EH (cell line): Measurements from ENCODE around the gene TET1.
"Not testable (repeated sequence)": the region's sequence is repeated elsewhere in the genome, so short reads cannot be mapped to it uniquely, and the experiment has no call there.

ENCODE experiments used
- DNase-seq: peaks from one replicate; pipeline ENCODE4 v3.0.0-alpha.2; 2015; ENCODE audit warnings: low read depth

Gene TET1

DNA sequence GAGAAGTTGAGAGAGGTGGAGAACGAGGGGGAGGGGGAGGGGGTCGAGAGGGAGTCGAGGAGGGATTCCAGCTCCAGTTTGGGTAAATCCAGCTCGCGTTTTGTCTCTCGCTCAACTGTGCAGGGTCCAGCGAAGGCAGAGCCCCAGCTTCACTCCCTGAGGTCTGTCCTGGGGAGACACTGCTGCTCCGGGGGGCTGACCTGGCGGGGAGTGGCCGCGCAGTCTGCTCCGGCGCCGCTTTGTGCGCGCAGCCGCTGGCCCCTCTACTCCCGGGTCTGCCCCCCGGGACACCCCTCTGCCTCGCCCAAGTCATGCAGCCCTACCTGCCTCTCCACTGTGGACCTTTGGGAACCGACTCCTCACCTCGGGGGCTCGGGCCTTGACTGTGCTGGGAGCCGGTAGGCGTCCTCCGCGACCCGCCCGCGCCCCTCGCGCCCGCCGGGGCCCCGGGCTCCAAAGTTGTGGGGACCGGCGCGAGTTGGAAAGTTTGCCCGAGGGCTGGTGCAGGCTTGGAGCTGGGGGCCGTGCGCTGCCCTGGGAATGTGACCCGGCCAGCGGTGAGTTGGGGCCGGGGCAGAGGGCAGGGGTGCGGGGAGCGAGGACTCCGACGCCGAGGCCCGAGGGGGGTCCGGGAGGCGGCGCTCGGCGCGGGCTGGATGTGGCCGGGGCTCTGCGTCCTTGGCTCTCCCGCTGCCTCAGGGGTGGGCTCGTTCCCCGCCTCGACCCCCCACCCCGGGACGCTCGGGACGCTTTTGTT is at the start of gene TET1:
TET1 (plus strand) TSS at position 152 of the 757 bp plus-strand sequence. CDS start 12,002 bp downstream, outside the sequence.
- peak; percentile 72 for DNase-seq

- DNase-seq = not testable (repeated sequence)
These were observed 43.9 kb upstream of the TET1 start for GRCh38 chr10:68516216-68516615.

DNA sequence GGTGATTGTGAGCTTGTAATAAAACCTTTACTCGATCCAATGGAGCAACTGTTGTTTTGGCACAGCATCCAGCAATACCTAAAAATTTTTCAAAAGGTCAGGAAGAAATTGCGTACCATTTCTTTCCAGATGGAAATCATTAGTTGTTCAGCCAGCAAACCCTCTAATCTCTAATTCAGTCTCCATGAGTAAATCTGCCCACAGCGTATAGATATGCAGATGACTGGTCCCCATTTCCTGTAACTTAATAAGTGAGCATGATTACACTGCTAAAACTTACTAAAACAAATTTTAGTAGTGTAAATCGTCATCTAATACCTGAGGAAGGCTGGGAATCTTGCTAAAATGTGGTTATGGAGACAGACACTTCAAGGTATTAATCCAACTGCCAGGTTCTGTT is 43.4 kb upstream of the TET1 start:
- peak; percentile 75 for DNase-seq

DNA sequence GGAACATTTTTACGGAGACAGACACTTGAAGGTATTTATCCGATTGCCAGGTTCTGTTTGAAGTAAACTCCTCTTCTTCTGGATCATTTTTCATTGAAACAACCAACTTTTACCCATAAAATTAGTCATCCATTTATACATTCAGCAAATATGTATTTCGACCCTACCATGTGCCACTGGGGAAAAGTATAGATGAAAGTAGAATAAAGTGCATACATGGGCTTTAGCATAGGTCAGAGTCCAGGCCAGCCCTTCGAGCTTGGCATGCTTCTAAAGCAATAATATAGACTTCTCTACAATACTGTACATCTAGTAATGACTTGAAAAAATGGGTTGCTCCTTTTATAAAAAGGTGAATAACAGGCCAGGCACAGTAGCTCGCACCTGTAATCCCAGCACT is 42.9 kb upstream of the TET1 start:
- no peak for DNase-seq

GRCh38 chr10:68518609-68519008 is 41.5 kb upstream of the TET1 start:
- not testable (repeated sequence) for DNase-seq

DNA sequence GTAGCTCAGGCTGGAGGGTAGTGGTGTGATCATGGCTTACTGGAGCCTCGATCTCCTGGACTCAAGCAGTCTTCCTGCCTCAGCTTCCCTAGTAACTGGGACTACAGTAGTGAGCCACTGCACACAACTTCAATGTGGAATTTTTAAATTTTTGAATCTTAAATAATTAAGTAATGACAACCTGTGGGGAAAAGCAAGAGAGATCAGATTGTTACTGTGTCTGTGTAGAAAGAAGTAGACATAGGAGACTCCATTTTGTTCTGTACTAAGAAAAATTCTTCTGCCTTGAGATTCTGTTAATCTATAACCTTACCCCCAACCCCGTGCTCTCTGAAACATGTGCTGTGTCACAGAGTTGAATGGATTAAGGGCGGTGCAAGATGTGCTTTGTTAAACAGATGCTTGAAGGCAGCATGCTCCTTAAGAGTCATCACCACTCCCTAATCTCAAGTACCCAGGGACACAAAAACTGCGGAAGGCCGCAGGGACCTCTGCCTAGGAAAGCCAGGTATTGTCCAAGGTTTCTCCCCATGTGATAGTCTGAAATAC is 34.6 kb upstream of the TET1 start:
- DNase-seq = not testable (repeated sequence)

GRCh38 chr10:68526634-68527307 is 33.4 kb upstream of the TET1 start:
- DNase-seq = no peak

DNA sequence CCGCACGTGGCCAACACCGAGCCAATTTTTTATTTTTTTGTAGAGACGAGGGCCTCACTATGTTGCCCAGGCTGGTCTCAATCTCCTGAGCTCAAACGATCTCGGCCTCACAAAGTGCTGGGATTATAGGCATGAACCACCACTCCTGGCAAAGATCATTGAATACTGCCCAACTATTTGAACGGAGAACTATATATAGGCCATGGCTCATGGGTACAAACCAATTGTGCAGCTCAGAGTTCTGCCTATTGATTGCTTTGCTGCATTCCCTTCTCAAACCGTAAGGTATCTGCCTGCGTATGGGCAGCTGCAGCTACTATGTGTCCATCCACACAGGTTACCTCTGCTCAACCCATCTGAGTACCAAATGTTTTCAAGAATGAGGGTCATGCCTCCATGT is 23.2 kb upstream of the TET1 start:
- no peak for DNase-seq

- no peak for DNase-seq
These were observed 22.3 kb upstream of the TET1 start for GRCh38 chr10:68537796-68538195.

DNA sequence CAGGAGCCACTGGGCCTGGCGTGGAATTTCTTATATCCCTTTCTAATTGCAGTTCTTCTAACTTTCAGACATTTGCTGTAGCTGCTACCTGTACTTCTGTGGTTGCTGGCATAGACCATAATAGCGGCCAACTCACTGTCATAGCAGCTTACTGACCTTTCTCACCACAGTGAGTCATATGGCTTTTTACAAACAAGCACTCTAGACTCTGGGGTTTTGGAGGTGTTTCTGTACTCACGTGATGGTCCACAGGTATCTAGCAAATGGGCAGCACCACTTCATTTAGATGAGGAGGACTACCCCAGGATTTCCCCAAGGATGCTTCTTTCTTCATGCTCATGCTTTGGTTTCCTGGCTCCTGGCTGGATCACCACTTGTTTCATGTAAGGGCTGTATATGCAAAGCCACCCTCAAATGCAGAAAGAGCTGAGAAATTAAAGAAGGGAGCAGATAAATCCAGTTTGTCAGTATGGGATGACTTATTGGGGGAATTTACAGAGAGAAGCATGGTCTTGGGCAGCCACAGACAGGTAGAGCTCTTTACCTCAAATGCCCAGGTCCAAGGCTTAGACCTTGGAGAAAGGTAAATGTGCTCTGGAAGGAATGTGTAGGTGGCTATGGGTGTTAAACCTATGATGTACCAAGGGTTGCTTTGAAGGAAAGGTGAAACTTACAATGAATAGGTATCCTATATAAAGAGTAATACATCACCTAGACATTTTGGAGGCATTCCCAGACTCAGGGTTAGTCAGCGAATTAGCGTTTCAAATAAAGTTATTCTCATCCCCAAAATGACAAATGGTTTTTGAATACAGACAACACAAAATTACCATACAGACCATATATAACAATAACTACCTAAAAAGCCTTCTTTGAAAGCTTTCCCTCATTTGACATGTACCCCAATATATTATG is 16.9 kb upstream of the TET1 start:
- peak; percentile 57 for DNase-seq

- peak; percentile 86 for DNase-seq
These were observed 9.3 kb upstream of the TET1 start for GRCh38 chr10:68550747-68551411.

- peak; percentile 35 for DNase-seq
These were observed 7.0 kb upstream of the TET1 start for GRCh38 chr10:68553138-68553537.

DNA sequence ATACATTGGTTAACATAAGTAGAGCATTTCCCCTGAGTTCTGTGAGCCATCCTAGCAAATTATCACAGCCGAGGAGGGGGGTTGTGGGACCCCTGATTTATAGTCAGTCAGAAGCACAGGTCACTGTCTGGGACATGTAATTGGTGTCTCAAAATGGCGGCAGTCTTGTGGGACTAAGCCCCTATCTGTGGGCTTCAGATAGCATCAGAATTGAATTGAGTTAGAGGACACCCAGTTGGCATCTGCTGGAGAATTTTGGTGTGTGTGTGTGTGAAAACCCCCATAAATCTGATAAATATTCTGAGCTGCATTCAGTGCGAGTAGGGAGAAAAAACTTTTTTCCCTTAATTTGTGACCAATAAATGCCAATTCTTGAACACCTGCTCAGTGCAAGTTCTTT is 6.5 kb upstream of the TET1 start:
- DNase-seq = no peak

DNA sequence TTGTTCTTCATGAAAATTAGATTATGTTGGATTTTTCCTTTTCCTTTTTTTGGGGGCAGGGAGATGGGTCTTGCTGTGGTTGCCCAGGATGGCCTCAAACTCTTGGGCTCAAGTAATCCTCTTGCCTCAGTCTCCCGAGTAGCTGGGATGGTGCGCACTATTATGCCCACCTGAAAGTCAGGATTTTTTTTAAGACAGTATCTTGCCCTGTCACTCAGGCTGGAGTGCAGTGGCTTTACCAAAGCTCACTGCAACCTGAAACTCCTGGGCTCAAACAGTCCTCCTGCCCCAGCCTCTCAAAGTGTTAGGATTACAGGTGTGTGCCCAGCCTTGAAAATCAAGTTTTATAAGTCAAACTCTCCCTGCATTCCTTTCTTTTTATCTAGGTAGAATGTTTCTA is 1.7 kb upstream of the TET1 start:
- no peak for DNase-seq

DNA sequence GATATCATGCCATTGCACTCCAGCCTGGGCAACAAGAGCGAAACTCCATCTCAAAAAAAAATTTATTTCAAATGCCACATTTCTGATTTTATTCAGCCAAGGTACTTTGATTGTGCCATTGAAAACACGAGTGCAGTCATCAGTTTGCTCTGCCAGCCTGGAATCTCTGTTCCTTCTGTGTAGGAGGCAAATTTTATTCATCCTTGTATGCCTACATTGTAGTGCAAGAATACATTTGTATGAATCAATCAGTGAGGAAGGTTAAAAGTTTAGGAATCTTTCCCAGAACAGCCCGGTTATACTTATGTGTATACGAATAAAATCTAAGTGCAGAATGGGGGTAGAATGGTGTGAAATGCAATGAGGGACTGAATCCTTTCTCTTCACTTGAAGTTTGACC is 886 bp upstream of the TET1 start:
- DNase-seq = no peak

GRCh38 chr10:68559841-68560185 is 324 bp upstream of the TET1 start:
- no peak for DNase-seq

DNA sequence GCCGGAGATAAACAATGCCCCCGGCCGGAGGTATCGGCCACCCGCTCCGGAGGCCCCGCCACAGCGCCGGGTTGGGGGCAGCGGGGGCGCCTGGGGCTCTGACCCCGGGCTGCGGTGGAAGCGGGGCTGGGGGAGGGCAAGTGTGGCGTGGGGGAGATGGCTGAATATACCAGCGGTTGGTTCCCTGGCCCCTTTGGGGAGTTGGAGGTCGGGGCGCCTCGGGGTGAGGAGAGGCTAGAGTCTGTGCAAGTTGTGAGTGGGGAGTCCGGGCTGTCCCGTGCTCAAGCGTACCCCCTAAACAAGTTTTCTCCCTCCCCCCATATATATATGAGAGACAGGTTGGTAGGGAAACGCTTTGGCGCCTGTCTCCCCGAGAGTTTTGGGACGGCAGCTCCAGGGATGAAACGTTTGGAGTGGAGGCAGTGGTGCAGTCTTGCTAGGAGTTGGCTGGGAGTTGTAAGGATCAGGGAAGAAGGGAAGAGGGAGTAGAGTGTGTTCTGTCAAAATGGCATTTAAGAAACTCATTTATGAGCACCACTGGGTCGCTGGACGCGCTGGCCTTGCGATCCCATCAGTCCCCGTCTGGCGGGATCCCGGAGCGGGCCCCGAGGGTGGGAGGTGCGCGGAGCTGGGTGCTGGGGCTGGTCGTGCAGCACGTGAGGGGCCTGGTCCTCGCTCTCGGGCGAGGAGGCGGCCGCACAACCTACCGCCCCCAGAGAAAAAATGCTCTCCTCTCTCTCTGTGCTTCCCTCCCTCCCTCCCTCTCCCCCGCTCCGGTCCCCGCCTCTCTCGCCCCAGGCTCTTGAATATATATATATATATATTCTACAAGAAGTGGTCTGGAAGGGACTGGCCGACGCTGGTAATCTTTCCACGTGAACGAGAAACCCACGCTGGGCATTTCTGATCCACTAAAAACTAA is 1.1 kb downstream of the TET1 start:
- DNase-seq = peak; percentile 56

DNA sequence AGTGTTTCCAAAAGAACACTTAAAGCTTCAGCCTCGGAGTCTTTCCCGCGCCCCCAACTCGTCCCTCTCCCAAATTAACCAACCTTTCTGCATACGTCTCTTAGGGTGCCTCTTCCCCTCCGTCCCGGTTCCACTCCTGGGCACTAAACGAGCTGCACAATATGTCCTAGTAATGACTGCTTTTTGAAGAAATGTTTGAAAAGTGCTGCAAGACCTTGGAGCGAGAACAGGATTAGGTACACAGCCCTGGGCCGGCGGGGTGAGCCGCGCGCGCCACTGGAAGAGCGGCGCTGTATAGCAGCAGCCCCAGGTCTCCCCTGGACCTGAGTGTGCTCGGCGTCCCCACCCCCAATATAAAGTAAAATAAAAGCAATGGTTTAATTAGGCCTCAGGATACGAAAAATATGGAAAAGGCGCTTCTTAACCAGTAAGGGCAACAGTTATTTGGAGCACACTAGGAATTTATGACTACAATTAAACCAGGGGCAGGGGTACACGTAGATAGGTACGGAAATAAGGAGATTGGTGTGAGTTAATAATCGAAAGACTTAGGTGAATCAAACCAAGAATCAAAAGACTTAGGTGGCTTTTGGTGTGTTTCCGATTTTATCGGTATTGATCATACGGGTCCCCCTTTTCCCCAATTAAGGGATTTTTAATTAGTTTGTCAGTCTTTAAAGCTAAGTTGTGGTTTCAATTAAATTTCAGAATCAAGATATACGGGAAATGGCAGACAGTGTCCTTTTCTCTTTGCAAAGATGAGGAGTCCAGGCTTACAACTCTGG is 1.9 kb downstream of the TET1 start:
- DNase-seq = peak; percentile 45

DNA sequence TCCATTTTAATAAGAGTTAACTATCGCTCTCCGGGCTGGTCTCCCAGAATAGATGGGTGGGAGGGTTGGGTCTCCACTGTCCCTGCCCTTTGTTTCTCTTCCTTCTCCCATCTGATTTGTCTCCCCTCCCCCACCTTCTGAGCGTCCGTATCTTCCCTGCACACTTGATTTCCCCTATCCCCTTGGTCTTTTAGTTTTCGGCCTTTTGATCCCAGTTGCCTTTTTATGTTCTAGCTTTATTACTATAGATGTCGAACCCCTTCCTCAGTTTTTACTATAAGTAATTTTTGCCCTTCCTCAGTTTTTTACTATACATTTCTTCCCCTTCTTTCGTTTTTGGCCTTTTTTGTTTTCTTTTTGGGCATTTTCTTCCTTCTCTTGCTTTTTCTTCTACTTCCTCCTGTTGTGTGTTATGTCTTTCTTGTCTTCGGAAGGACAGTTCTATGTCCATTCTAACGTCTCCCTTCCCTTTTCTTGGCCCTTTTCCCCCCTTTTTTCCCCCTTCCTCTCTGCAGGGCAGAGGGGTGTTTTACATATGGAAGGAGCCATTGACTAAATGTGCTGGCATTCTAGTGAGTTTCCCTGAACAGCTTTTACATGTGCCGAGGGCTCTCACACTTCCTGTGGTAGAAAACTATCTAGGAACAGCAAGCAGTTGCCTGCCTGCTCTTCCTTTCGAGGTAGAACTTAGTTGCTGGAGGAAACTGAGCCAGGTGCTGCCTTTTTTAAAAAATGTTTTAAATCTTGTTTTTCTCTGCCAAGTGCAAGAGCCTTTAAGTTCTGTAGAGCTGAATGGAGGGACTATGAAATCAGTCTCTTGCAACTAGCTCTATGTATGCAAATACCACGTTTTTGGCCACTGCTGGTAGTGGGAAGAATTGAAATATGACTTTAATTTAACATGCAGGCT is 2.8 kb downstream of the TET1 start:
- DNase-seq = peak; percentile 77
